ENCODE measurements around the gene CRYBG1.

The CRYBG1 gene

GRCh38 chr6:106612671-106613416 is 252.3 kb downstream of the CRYBG1 start:
- DNase-seq: no peak

GRCh38 chr6:106613590-106613989 is 253.1 kb downstream of the CRYBG1 start:
- DNase-seq: no peak

- no peak for DNase-seq
These were observed 253.6 kb downstream of the CRYBG1 start for GRCh38 chr6:106614166-106614565.

- DNase-seq: no peak
These were observed 254.2 kb downstream of the CRYBG1 start for GRCh38 chr6:106614592-106615257.

GRCh38 chr6:106617302-106617701 is 256.8 kb downstream of the CRYBG1 start:
- no peak for DNase-seq

- DNase-seq: no peak
These were observed 257.3 kb downstream of the CRYBG1 start for GRCh38 chr6:106617857-106618256.

- DNase-seq: no peak
These were observed 257.8 kb downstream of the CRYBG1 start for GRCh38 chr6:106618324-106618723.

GRCh38 chr6:106619223-106619622 is 258.7 kb downstream of the CRYBG1 start:
- DNase-seq: no peak

GRCh38 chr6:106620931-106621672 is 260.6 kb downstream of the CRYBG1 start:
- DNase-seq: no peak
